ENCODE measurements around the gene NAT14.

NAT14 gene

GRCh38 chr19:55441692-55442321 lies 43.2 kb upstream of the NAT14 start:
- Histone ChIP-seq H4K20me1 (ENCODE audit: insufficient read depth, low read length) (peaks cover 18% of the 10 kb centered on the region), H3K27ac (ENCODE audit: low read length) (no peak overlapping the region), H3K4me3 (ENCODE audit: low read depth in 1 of 2, low read length in 2 of 2) (no peak overlapping the region), H3K4me2 (ENCODE audit: insufficient read depth, low read length) (no peak overlapping the region), H3K79me2 (ENCODE audit: insufficient read depth, low read length) (no peaks in the 10 kb centered on the region), H3K4me1 (ENCODE audit: insufficient read depth, low read length) (peaks cover 12% of the 10 kb centered on the region), H3K9ac (ENCODE audit: low read depth, low read length) (no peak overlapping the region), H2AFZ (ENCODE audit: low read depth, low read length) (no peak overlapping the region), H3K9me3 (ENCODE audit: insufficient read depth, low read length, severe bottlenecking) (no peaks in the 10 kb centered on the region), H3K36me3 (ENCODE audit: insufficient read depth, low read length) (no peaks in the 10 kb centered on the region), H3K27me3 (ENCODE audit: insufficient read depth, low read length, poor library complexity) (peaks cover 32% of the 10 kb centered on the region)
- DNase-seq (no peak), ATAC-seq (ENCODE audit: insufficient read depth, low read depth) (no peak)
- TF ChIP-seq CTCF (IDR thresholded peaks at IDR 0.05; ENCODE audit: borderline replicate concordance, extremely low read depth, low read length, poor library complexity, severe bottlenecking): no peak
- no peak for TF ChIP-seq EZH2 (IDR thresholded peaks at IDR 0.05; ENCODE audit: borderline replicate concordance, low read depth, low read length, severe bottlenecking)

GRCh38 chr19:55442372-55442961 lies 42.5 kb upstream of the NAT14 start:
- no peak for TF ChIP-seq CTCF (IDR thresholded peaks at IDR 0.05; ENCODE audit: borderline replicate concordance, extremely low read depth, low read length, poor library complexity, severe bottlenecking)
- TF ChIP-seq EZH2 (IDR thresholded peaks at IDR 0.05; ENCODE audit: borderline replicate concordance, low read depth, low read length, severe bottlenecking): no peak
- peaks cover 12% of the 10 kb centered on the region for H3K4me1 ChIP-seq (ENCODE audit: insufficient read depth, low read length)
- H3K4me2 ChIP-seq (ENCODE audit: insufficient read depth, low read length): no peak overlapping the region
- H3K9me3 ChIP-seq (ENCODE audit: insufficient read depth, low read length, severe bottlenecking): no peaks in the 10 kb centered on the region
- ATAC-seq (ENCODE audit: insufficient read depth, low read depth) (no peak), DNase-seq (no peak)
- no peak overlapping the region for H3K9ac ChIP-seq (ENCODE audit: low read depth, low read length)
- H3K4me3 ChIP-seq (ENCODE audit: low read depth in 1 of 2, low read length in 2 of 2): no peak overlapping the region
- peaks cover 32% of the 10 kb centered on the region for H3K27me3 ChIP-seq (ENCODE audit: insufficient read depth, low read length, poor library complexity)
- H3K79me2 ChIP-seq (ENCODE audit: insufficient read depth, low read length): no peaks in the 10 kb centered on the region
- H3K27ac ChIP-seq (ENCODE audit: low read length): no peak overlapping the region
- H4K20me1 ChIP-seq (ENCODE audit: insufficient read depth, low read length): peaks cover 22% of the 10 kb centered on the region
- H3K36me3 ChIP-seq (ENCODE audit: insufficient read depth, low read length): no peaks in the 10 kb centered on the region
- H2AFZ ChIP-seq (ENCODE audit: low read depth, low read length): no peak overlapping the region

- peak; percentile 51 for DNase-seq
- TF ChIP-seq CTCF (IDR thresholded peaks at IDR 0.05; ENCODE audit: borderline replicate concordance, extremely low read depth, low read length, poor library complexity, severe bottlenecking) (peak; percentile 41), EZH2 (IDR thresholded peaks at IDR 0.05; ENCODE audit: borderline replicate concordance, low read depth, low read length, severe bottlenecking) (peak; percentile 21)
- Histone ChIP-seq H3K4me2 (ENCODE audit: insufficient read depth, low read length) (peak within 1 kb of the TSS; percentile 51), H3K36me3 (ENCODE audit: insufficient read depth, low read length) (no peaks in the 10 kb centered on the region), H3K4me3 (ENCODE audit: low read depth in 1 of 2, low read length in 2 of 2) (0 out of 4 replicates have a peak within 1 kb of the TSS, but pooled peaks of 1 of the 2 experiments have one; percentile 18), H3K9me3 (ENCODE audit: insufficient read depth, low read length, severe bottlenecking) (no peaks in the 10 kb centered on the region), H3K27me3 (ENCODE audit: insufficient read depth, low read length, poor library complexity) (peaks cover 32% of the 10 kb centered on the region), H3K79me2 (ENCODE audit: insufficient read depth, low read length) (no peaks in the 10 kb centered on the region), H3K27ac (ENCODE audit: low read length) (no peak within 1 kb of the TSS), H4K20me1 (ENCODE audit: insufficient read depth, low read length) (peaks cover 22% of the 10 kb centered on the region), H3K9ac (ENCODE audit: low read depth, low read length) (no peak within 1 kb of the TSS), H2AFZ (ENCODE audit: low read depth, low read length) (no peak within 1 kb of the TSS), H3K4me1 (ENCODE audit: insufficient read depth, low read length) (peaks cover 12% of the 10 kb centered on the region)
- ATAC-seq (ENCODE audit: insufficient read depth, low read depth): peak; percentile 50; the same call in 2 of the 3 replicates
Measured at GRCh38 chr19:55443045-55443823, 41.8 kb upstream of the NAT14 start, which contains the start of gene SHISA7. Gene SHISA7, minus strand, starts transcription at chr19:55443300. Its CDS starts 437 bp downstream, at chr19:55442863.
